GM18517 (cell line): Measurements from ENCODE around the gene SLC19A1.
"Not testable (repeated sequence)": the region's sequence is repeated elsewhere in the genome, so short reads cannot be mapped to it uniquely, and the experiment has no call there.

Source experiments
- ATAC-seq: cut with Tn5 transposase; IDR thresholded peaks from one replicate; pipeline ENCODE4 v1.9.1; 2021; ENCODE audit warnings: mild to moderate bottlenecking, moderate library complexity; ENCODE audit not compliant: unreplicated experiment

SLC19A1 gene

GRCh38 chr21:45535341-45536081 is 6.7 kb downstream of the SLC19A1 start:
- ATAC-seq, result no peak

- no peak for ATAC-seq
Measured at GRCh38 chr21:45534636-45535331, 7.5 kb downstream of the SLC19A1 start.

DNA sequence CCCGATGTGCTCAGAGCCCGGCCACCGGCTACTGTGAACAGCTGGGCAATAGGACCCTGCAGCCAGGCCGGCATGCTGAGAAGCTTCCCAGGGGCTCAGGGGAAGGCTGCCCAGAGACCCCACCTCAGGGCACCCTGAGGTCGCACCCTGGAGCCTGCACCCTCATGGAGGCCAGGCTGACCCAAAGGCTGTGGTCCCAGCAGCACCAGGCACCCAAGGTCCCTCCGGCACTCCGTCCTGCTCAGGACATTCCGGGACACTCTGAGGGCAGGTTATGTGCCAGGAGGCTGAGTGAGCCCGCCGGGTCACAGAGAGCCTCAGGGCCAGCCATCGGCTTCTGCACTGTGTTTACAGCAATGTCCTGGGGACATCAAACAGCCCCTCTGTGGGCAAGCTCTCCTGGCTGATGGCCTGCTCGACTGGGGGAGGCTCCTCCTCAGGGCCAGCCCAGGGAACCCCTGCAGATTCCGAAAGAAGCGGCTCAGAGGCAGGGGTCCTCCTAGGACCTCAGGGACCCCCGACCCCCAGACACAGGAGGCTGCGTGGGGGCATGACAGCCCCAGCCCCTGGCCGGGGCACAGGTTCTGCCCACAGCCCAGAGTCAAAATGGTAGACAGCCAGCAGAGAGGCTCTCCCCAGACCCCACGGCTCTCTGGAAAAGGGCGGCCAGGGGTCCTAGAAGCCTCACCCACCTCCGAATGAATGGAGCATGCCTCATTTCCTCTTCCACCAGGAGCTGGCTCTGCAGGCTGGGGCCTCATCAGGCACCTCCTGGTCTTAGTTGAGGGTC is 8.2 kb downstream of the SLC19A1 start:
- ATAC-seq, result no peak

DNA sequence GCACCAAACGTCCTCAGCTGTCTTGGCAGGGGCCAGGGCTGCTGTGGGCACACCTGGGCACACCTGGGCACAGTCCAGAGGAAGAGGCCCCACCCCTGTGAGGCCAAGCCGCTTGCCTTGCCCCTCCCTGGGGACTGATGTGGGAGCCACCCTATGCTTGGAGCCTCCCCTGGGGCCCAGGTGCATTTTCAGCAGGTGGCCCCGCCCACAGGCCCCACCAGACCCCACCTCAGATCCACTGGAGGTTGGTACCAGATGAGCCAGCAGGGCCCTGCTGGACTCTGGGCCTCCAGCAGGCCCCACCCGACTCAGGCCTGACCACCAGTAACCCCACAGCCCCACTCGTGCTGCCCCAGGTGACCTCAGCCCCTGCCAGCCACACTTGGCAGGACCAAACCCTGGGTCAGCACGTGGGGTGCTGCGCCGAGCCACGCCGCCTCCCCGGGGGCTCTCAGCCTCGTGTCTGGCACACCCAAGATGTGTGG is 8.8 kb downstream of the SLC19A1 start:
- ATAC-seq, result no peak

DNA sequence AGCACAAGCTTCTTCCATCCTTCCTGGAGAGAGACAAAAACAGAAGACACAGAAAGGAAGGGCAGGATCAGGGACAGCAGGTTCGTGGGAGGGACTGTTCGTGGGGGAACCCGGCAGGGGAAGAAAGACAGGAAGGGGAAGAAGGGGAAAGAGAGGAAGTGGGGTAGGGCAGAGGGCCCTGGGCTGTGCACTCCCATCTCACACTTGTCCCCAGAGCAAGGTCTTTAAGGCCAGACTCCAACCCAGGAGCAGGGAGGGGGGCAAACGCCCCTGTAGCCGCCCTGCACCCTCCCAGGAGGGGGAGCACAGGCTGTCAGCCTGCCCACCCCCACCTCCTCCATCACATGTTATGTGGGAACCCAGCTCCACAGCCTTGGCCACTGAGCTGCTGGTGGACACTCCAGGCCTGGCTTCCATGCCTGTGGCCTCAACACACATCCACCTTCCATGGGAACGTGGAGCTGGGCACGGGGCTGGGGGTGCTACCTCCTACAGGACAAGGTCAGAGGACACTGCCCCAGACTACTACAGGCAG is 9.3 kb downstream of the SLC19A1 start:
- ATAC-seq, result no peak

DNA sequence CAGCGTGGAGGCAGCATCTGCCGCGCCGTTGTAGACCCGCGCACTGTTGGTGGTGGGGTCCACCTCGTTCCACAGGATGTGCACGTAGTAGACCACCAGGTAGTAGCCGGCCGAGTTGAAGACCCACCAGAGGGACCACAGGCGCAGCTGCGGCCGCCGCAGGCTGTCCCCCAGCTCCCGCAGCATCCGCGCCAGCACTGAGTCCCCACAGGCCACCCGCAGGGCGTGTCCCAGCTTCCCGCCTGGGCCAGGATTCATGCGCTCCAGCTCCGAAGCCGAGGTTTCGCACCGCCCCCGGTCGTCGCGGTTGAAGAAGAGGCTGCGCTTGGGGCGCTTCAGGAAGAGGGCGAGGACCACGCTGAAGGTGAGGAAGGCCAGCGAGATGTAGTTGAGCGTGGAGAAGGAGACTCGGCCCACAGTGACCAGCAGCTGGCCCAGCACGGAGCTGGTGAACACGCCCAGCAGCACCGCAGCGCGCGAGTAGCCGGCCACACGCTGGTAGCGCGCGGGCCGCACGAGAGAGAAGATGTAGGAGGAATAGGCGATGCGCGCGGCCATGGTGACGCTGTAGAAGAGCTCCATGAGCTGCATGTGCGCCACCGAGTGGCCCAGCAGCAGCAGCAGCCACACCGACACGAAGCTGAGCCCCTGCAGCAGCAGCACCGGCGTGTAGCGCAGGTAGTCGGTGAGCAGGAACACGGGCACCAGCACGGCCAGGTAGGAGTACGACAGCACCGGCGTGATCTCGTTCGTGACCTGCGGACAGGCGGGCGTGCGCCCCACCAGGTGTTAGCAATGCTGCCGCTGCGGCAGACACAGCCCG is 10.6 kb downstream of the SLC19A1 start:
- ATAC-seq, result no peak

DNA sequence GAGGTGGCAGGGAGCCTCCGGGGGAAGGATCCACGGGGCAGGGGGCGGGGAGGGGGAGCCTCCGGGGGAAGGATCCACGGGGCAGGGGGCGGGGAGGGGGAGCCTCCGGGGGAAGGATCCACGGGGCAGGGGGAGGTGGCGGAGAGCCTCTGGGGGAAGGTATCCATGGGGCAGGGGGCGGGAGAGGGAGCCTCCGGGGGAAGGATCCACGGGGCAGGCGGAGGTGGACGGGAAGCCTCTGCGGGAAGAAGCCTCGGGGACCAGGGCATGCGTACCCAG is 11.2 kb downstream of the SLC19A1 start:
- not testable (repeated sequence) for ATAC-seq

DNA sequence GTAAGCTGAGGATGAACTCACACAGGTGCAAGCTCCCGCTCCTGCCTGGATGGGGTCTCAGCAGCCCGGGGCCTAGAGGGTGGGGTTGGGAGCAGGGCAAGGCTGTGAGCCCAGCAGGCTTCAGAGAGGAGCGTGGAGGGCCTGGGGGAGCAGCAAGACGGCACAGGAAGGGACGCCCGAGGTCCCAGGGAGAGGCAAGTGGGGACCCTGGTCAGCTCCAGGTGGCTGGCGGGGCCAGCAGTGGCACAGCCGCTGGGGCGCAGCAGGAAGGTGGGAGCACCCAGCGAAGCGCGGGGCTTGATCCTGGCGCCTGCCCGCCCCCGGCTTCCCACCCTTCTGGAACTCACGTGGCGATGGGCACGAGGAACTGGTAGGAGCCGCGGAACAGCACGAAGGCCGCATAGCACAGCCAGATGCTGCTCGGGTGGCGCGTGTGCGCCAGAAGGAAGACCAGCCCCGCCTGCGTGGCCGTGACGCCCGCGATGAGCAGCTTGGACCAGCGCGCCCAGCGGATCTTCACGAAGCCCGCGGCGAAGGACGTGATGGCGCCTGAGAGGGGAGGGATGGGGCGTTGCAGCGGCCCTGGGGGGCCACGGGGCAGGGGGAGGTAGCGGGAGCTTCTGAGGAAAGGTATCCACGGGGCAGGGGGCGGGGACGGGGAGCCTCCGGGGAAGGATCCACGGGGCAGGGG is 11.7 kb downstream of the SLC19A1 start:
- no peak for ATAC-seq

GRCh38 chr21:45529785-45530422 is 12.3 kb downstream of the SLC19A1 start:
- no peak for ATAC-seq

DNA sequence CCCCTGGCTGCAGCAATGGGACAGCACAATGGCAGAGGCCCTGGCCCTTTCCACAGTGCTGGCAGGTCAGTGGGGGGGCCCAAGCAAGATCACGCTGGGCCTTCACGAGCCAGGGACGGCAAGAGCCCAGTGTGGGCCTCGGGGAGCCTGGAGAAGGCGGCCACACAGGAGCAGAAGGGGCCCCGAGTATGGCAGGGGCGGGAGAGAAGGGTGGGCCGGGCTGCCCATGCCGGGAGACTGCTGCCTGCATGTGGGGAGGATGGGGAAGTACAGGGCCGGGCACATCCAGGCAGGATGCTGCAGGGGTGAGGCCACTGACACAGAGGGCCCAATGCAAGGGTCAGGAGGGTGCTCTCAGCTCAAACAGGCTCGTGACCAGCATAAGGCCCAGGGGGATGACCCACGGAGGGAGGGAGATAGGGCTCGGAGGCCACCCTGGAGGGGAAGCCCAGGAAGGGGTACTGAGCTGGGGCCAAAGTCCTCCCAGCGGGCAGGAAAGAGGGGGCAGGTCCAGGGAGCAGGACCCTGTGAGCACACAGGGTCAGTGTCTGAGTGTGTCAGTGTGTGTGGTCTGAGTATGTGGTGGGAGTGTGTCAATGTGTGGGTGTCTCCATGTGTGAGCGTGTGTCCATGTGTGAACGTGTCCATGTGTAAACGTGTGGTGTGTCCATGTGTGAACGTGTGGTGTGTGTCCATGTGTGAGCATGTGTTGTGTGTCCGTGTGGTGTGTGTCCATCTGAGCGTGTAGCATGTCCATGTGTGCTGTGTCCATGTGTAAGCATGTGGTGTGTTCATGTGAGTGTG is 13.1 kb downstream of the SLC19A1 start:
- ATAC-seq, result no peak

DNA sequence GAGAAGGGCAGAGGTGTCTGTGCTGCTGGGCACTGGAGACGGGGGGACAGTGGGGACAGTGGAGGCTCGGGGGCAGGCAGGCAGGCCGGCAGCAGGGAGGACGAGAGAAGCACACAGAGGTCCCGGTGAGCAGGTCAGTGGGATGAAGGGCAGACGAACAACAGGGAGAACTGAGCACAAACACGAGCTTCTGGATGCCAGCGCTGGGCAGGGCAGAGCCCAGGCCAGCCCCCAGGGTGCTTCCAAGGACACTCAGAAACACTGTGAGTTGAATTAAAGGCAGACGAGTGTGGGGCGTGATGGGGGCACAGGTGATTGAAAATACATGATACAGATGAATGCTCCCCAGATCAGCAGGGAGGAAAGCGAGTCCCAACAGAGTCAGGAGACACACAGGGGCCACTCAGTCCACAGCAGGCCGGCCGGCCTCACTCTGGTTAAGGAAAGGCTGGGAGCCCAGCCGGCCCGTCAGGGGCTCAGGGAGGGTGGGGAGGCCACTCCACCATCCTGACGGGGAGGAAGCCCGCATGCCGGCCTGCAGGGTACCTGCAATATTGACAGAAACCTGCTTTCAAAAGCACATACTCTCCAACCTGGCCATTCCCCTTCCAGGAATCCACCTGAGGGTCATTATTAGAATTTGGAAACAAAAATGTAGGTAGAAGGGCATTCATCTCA is 14.1 kb downstream of the SLC19A1 start:
- no peak for ATAC-seq

- ATAC-seq, result not testable (repeated sequence)
Measured at GRCh38 chr21:45527151-45527999, 14.9 kb downstream of the SLC19A1 start.

GRCh38 chr21:45525910-45526306 is 16.3 kb downstream of the SLC19A1 start:
- no peak for ATAC-seq

DNA sequence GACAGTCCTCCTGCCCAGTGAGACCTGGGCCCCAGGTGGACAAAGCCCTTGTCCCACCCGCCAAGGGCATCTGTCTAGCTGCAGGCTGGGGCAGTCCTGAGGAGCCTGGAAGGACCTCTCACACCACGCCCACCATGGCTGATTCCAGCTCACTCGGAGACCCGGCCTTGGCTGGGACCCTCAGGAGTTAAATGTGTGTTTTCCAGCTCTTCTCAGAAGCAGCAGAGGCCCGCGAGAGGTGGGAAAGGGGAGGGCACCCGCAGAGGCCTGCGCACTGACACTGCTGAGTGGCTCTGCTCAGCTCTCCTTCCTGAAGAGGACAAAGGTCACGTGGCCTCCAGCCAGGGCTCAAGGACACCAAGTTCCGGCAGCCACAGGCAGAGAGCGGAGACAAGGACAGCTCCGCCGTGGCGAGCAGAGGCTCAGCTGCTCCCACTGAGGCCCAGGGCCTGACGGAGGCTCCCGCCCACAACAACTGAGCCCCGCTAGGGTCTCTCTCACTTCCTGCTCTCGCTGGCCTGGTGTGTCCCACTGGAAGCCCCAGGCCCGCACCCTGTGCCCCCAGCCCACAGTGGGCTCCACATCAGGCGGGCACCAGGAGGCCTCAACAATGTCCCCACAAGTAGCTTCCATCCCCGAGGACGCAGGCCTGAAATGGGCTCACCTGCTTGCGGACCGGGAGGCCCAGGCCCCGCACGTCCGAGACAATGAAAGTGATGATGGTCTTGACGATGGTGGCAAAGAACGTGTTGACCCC is 16.9 kb downstream of the SLC19A1 start:
- no peak for ATAC-seq

DNA sequence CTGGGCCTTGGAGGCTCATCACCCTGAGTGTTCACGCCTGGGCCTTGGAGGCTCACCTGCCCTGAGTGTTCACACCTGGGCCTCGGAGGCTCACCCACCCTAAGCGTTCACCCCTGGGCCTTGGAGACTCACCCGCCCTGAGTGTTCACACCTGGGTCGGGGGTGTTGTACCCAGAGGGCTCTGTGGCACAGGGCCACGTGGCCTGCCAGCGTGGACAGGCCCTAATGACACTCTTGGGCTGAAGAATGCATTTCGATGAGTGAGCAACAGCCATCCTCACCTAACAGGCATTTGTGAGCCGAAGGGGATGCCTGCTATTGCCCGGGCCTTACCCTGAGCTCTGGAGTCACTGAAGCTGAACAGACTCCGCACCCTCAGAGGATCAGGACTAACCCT is 17.5 kb downstream of the SLC19A1 start:
- no peak for ATAC-seq

GRCh38 chr21:45523411-45524101 is 18.7 kb downstream of the SLC19A1 start:
- ATAC-seq, result no peak
